ENCODE results near the gene GPC1. TPM values are rescaled to one million over a fixed set of nuclear protein-coding genes. Genes with fewer than 3 reads are reported as not detected.

GPC1 gene
- total and polyA plus RNA-seq, 2 experiments from 2014 or later: 57.8 to 80.9 TPM

DNA sequence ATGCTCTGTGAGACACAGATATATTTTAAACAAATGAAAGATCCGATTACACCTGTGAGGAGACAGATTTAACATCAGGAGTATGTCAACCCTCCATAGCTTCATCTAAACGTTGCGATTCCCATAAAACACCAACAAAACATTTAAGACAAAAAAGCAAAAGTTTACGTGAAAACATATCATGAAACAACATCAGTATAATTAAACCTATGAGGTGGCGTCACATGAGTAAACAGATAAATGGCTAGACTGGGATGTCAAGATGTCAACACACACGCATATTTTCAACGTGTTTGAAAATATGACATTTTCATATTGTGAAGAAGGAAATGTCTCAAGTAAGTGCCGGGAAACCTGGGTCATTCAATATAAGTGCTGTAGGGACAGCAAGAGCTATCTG is 25.5 kb upstream of the GPC1 start:
- Histone ChIP-seq H3K27me3 (no peaks in the 10 kb centered on the region), H3K27ac (no peak overlapping the region), H3K4me1 (ENCODE audit: low read depth) (no peaks in the 10 kb centered on the region), H3K9me3 (ENCODE audit: low read depth) (no peaks in the 10 kb centered on the region), H3K4me3 (no peak overlapping the region), H3K36me3 (no peaks in the 10 kb centered on the region)
- TF ChIP-seq, protein P1, sequence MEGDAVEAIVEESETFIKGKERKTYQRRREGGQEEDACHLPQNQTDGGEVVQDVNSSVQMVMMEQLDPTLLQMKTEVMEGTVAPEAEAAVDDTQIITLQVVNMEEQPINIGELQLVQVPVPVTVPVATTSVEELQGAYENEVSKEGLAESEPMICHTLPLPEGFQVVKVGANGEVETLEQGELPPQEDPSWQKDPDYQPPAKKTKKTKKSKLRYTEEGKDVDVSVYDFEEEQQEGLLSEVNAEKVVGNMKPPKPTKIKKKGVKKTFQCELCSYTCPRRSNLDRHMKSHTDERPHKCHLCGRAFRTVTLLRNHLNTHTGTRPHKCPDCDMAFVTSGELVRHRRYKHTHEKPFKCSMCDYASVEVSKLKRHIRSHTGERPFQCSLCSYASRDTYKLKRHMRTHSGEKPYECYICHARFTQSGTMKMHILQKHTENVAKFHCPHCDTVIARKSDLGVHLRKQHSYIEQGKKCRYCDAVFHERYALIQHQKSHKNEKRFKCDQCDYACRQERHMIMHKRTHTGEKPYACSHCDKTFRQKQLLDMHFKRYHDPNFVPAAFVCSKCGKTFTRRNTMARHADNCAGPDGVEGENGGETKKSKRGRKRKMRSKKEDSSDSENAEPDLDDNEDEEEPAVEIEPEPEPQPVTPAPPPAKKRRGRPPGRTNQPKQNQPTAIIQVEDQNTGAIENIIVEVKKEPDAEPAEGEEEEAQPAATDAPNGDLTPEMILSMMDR (IDR thresholded peaks at IDR 0.05; ENCODE audit: low read depth, low read length): no peak
- no peak for DNase-seq (ENCODE audit: low read depth in 1 of 2, low spot score in 1 of 2)

DNA sequence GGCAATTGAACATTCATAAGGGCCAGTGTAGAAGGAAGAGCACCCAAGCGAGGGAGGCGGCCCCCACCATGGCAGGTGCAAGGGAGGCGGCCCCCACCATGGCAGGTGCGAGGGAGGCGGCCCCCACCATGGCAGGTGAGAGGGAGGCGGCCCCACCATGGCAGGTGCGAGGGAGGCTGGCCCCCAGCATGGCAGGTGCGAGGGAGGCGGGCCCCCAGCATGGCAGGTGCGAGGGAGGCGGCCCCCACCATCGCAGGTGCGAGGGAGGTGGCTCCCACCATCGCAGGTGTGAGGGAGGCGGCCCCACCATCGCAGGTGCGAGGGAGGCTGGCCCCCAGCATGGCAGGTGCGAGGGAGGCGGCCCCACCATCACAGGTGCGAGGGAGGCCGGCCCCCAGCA is 24.7 kb upstream of the GPC1 start:
- Histone ChIP-seq H3K9me3 (ENCODE audit: low read depth) (no peaks in the 10 kb centered on the region), H3K27me3 (no peaks in the 10 kb centered on the region), H3K4me1 (ENCODE audit: low read depth) (no peaks in the 10 kb centered on the region), H3K4me3 (no peak overlapping the region), H3K27ac (no peak overlapping the region), H3K36me3 (no peaks in the 10 kb centered on the region)
- DNase-seq (ENCODE audit: low read depth in 1 of 2, low spot score in 1 of 2): no peak
- TF ChIP-seq, protein P1 (IDR thresholded peaks at IDR 0.05; ENCODE audit: low read depth, low read length): no peak

DNA sequence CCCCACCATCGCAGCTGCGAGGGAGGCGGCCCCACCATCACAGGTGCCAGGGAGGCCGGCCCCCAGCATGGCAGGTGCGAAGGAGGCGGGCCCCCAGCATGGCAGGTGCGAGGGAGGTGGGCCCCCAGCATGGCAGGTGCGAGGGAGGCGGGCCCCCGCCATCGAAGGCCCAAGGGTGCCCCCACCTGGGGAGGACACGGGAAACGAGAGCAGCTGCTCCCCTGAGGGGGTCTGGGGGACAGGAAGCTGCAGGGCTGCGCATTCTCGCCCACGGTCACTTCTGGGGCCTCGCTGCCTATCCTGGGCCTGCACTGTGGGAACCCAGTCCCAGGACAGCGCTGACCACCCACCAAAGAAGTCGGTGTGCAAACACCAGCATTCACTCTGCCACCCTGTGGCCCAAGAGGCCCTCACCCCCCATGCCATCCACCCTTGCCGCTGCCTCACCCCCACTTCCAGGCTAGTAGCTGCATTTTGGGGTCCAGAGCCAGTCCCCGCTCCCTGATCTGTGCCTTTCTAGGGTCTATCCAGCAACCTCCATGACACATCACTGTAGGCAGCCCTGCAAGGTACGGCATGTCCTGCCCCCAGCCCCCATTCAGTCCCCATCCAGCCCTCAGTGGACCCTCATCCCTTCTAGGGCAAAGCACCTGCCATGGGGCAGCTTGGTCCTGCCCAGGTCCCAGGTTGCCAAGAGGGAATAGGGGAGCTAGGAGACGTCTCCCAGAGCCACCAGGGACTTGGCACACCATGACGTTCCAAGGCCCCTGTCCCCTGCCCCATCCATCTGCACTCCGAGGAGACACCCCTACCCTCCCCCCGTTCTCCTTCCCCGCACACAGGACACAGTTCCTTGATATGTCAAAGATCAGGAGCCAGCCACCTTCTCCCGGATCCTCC is 24.0 kb upstream of the GPC1 start:
- H3K27ac ChIP-seq: no peak overlapping the region
- no peaks in the 10 kb centered on the region for H3K4me1 ChIP-seq (ENCODE audit: low read depth)
- H3K27me3 ChIP-seq: no peaks in the 10 kb centered on the region
- H3K4me3 ChIP-seq: no peak overlapping the region
- no peak for DNase-seq (ENCODE audit: low read depth in 1 of 2, low spot score in 1 of 2)
- TF ChIP-seq, protein P1 (IDR thresholded peaks at IDR 0.05; ENCODE audit: low read depth, low read length): no peak
- no peaks in the 10 kb centered on the region for H3K9me3 ChIP-seq (ENCODE audit: low read depth)
- no peaks in the 10 kb centered on the region for H3K36me3 ChIP-seq

DNA sequence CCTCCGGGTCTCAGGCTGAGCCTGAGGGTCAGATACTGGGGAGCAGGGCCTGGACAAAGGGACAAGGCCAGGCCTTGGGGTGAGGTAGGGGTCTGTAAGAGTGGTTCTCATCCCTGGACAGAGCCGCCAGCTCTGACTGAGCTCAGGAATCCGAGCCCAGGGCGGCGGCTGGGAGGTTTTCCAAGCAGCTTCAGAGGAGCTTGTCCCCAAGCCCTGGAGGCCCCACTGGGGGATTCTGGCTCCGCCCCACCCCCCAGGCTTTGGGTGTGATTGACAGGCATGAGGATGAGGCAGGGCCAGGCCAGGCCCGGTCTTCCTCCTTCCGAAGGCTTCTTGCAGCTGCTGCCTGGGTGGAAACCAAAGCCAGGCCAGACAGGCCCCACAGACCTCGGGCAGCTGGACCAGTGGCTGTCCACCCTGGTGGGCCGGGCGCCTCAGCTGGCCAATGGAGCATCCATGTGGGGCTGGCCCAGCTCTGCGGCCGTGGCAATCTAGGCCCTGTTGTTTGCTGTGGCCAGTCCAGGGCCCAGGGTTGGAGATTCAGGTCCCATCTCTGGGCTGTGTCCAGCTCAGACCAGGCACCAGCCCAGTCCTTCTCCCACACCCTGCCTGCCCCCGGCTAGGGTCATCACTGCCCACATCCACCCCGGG is 23.1 kb upstream of the GPC1 start:
- Histone ChIP-seq H3K36me3 (no peaks in the 10 kb centered on the region), H3K27ac (no peak overlapping the region), H3K4me1 (ENCODE audit: low read depth) (no peaks in the 10 kb centered on the region), H3K4me3 (no peak overlapping the region), H3K27me3 (no peaks in the 10 kb centered on the region), H3K9me3 (ENCODE audit: low read depth) (no peaks in the 10 kb centered on the region)
- no peak for DNase-seq (ENCODE audit: low read depth in 1 of 2, low spot score in 1 of 2)
- TF ChIP-seq, protein P1 (IDR thresholded peaks at IDR 0.05; ENCODE audit: low read depth, low read length): no peak

DNA sequence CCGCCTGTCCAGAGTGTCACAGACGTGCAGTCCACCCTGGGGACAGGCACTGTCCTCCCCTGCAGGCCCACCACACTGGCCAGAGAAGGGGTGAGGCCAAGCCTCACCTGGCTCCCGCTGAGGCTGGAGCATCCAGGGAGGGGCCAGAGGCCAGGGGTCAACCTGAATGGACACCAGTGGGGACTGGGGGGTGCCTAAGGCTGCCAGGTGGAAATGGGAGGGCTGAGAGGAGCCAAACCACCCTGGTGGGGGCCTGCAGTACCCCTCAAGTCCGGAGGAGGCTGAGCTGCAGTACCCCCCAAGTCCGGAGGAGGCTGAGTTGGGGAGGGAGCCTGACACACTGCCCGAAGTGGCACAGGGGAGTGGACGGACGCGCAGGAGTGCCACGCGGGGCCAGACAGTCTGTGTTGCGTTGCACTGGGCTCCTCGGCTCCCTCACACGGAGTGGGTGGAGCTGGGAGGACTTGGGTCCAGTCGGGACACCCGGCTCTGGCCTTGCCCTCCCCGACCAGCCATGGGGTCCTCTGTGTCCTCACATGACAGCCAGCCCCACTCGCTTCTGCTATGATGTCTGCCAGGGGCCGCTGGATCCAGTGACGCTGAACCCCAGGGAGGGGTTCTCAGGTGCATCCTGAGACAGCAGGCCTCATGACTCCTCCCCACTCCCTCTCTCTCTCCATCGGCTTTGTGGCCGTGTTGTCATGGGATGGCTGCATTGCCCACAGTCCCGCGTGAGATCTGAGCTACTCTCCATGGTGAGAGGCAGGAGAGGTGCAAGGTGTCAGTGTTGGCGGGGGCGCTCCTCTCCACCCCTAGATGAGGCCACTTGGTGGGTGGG is 22.3 kb upstream of the GPC1 start:
- H3K4me3 ChIP-seq: no peak overlapping the region
- H3K9me3 ChIP-seq (ENCODE audit: low read depth): no peaks in the 10 kb centered on the region
- DNase-seq (ENCODE audit: low read depth in 1 of 2, low spot score in 1 of 2): no peak
- no peaks in the 10 kb centered on the region for H3K4me1 ChIP-seq (ENCODE audit: low read depth)
- H3K36me3 ChIP-seq: no peaks in the 10 kb centered on the region
- TF ChIP-seq, protein P1 (IDR thresholded peaks at IDR 0.05; ENCODE audit: low read depth, low read length): no peak
- H3K27ac ChIP-seq: no peak overlapping the region
- H3K27me3 ChIP-seq: no peaks in the 10 kb centered on the region
